Thymus (tissue), 11 donors: Measurements from ENCODE around the gene CRABP1. TPM values are rescaled to one million over a fixed set of nuclear protein-coding genes. Genes with fewer than 3 reads are reported as not detected.

ENCODE experiments used
- DNase-seq, 9 donors: peaks; one replicate each; pipeline ENCODE4 v3.0.0-alpha.2; 2013; ENCODE audit warnings: low spot score in 9 of 9, low read depth in 6 of 9, missing footprints in 1 of 9
- H3K27ac ChIP-seq, 2 donors: one replicate each; pipeline ENCODE4 v1.5.1; 2013; ENCODE audit warnings: control low read depth in 1 of 2, low read depth in 1 of 2, low read length in 1 of 2, mild to moderate bottlenecking in 1 of 2, moderate library complexity in 1 of 2
- H3K27me3 ChIP-seq, 2 donors: one replicate each; pipeline ENCODE4 v1.5.1; 2013; ENCODE audit warnings: low read length in 1 of 2; ENCODE audit not compliant: control insufficient read depth in 2 of 2, insufficient read depth in 1 of 2
- H3K36me3 ChIP-seq, 2 donors: one replicate each; pipeline ENCODE4 v1.5.1; 2013; ENCODE audit warnings: low read length in 1 of 2, mild to moderate bottlenecking in 1 of 2, moderate library complexity in 1 of 2; ENCODE audit not compliant: control insufficient read depth in 2 of 2, insufficient read depth in 2 of 2
- H3K4me1 ChIP-seq, 2 donors: one replicate each; pipeline ENCODE4 v1.5.1; 2013; ENCODE audit warnings: low read length in 2 of 2; ENCODE audit not compliant: control insufficient read depth in 2 of 2, insufficient read depth in 2 of 2
- H3K4me3 ChIP-seq, 2 donors: one replicate each; pipeline ENCODE4 v1.5.1; 2013; ENCODE audit warnings: low read length in 2 of 2, control low read depth in 1 of 2, mild to moderate bottlenecking in 1 of 2
- H3K9me3 ChIP-seq, 2 donors: one replicate each; pipeline ENCODE4 v1.5.1; 2013; ENCODE audit warnings: low read length in 1 of 2, mild to moderate bottlenecking in 1 of 2; ENCODE audit not compliant: control insufficient read depth in 2 of 2, insufficient read depth in 1 of 2
- WGBS: extraction: QIAGEN DNeasy Blood & Tissue Kit; methylation state at CpG from one replicate; pipeline ENCODE4 v1.1.7; 2013; 5-methylcytosine and 5-hydroxymethylcytosine counted together
- polyA plus RNA-seq: library from polyadenylated mRNA; stranded (reverse); fragments of 200-250 nt; gene quantifications from one replicate; pipeline ENCODE4 v1.2.3, GENCODE V29; 2013
- total RNA-seq: library from RNA; stranded (reverse); fragments of 120-200 nt; gene quantifications from one replicate; pipeline ENCODE4 v1.2.4, GENCODE V29; 2013
- donor health status: healthy.

Gene CRABP1
- total and polyA plus RNA-seq, 2 donors: 1.8 to 6.5 TPM

GRCh38 chr15:78353093-78353492, 12.9 kb downstream of the CRABP1 start:
- H3K4me3 ChIP-seq: no peak overlapping the region
- H3K27me3 ChIP-seq: peaks cover 0 to 2% of the 10 kb centered on the region in 2 donors
- no peaks in the 10 kb centered on the region for H3K36me3 ChIP-seq
- no peak for DNase-seq
- no peaks in the 10 kb centered on the region for H3K9me3 ChIP-seq
- WGBS: 88% methylated on average over 4 of the region's 4 CpGs
- no peaks in the 10 kb centered on the region for H3K4me1 ChIP-seq
- no peak overlapping the region for H3K27ac ChIP-seq

GRCh38 chr15:78355177-78355576, 15.0 kb downstream of the CRABP1 start:
- Histone ChIP-seq H3K4me3 (no peak overlapping the region), H3K27ac (no peak overlapping the region), H3K9me3 (no peaks in the 10 kb centered on the region), H3K4me1 (no peaks in the 10 kb centered on the region), H3K36me3 (no peaks in the 10 kb centered on the region), H3K27me3 (peaks cover 0 to 2% of the 10 kb centered on the region in 2 donors)
- no peak for DNase-seq
- WGBS: 91% methylated on average over 8 of the region's 8 CpGs

GRCh38 chr15:78358102-78358870, 18.1 kb downstream of the CRABP1 start:
- no peaks in the 10 kb centered on the region for H3K4me1 ChIP-seq
- 89% methylated on average over 6 of the region's 6 CpGs for WGBS
- DNase-seq: no peak
- peaks cover 0 to 4% of the 10 kb centered on the region in 2 donors for H3K27me3 ChIP-seq
- no peak overlapping the region for H3K27ac ChIP-seq
- no peaks in the 10 kb centered on the region for H3K36me3 ChIP-seq
- H3K4me3 ChIP-seq: no peak overlapping the region
- H3K9me3 ChIP-seq: no peaks in the 10 kb centered on the region

- no peak for DNase-seq
- 92% methylated on average over 3 of the region's 3 CpGs for WGBS
- H3K27me3 ChIP-seq: peaks cover 0 to 6% of the 10 kb centered on the region in 2 donors
Measured at GRCh38 chr15:78359041-78359808, 19.1 kb downstream of the CRABP1 start.

GRCh38 chr15:78360367-78360801, 20.2 kb downstream of the CRABP1 start:
- Histone ChIP-seq H3K4me1 (no peaks in the 10 kb centered on the region), H3K36me3 (no peaks in the 10 kb centered on the region), H3K27me3 (peaks cover under 1 to 7% of the 10 kb centered on the region in 2 donors), H3K9me3 (peaks cover 0 to 4% of the 10 kb centered on the region in 2 donors), H3K27ac (no peak overlapping the region), H3K4me3 (no peak overlapping the region)
- WGBS: 94% methylated on average over 6 of the region's 6 CpGs
- no peak for DNase-seq

More at GRCh38 chr15:78359041-78359808, 19.1 kb downstream of the CRABP1 start:
- Histone ChIP-seq H3K9me3 (peaks cover 0 to 3% of the 10 kb centered on the region in 2 donors), H3K27ac (no peak overlapping the region), H3K36me3 (no peaks in the 10 kb centered on the region), H3K4me1 (no peaks in the 10 kb centered on the region), H3K4me3 (no peak overlapping the region)

- 90% methylated on average over 8 of the region's 8 CpGs for WGBS
- H3K9me3 ChIP-seq: peaks cover 0 to 4% of the 10 kb centered on the region in 2 donors
- no peak overlapping the region for H3K27ac ChIP-seq
- no peak for DNase-seq
- no peak overlapping the region for H3K4me3 ChIP-seq
- H3K4me1 ChIP-seq: no peaks in the 10 kb centered on the region
- peaks cover 2 to 7% of the 10 kb centered on the region in 2 donors for H3K27me3 ChIP-seq
- no peaks in the 10 kb centered on the region for H3K36me3 ChIP-seq
Measured at GRCh38 chr15:78360958-78361718, 21.0 kb downstream of the CRABP1 start.

GRCh38 chr15:78361771-78362506, 21.8 kb downstream of the CRABP1 start:
- Histone ChIP-seq H3K4me1 (no peaks in the 10 kb centered on the region), H3K27me3 (peaks cover 2 to 7% of the 10 kb centered on the region in 2 donors), H3K27ac (no peak overlapping the region), H3K4me3 (no peak overlapping the region), H3K36me3 (no peaks in the 10 kb centered on the region), H3K9me3 (peaks cover 0 to 4% of the 10 kb centered on the region in 2 donors)
- no peak for DNase-seq
- WGBS: 95% methylated on average over 6 of the region's 6 CpGs

GRCh38 chr15:78362716-78363380, 22.7 kb downstream of the CRABP1 start:
- Histone ChIP-seq H3K36me3 (no peaks in the 10 kb centered on the region), H3K27ac (no peak overlapping the region), H3K4me3 (no peak overlapping the region), H3K9me3 (peaks cover 0 to 4% of the 10 kb centered on the region in 2 donors), H3K27me3 (peaks cover 2 to 7% of the 10 kb centered on the region in 2 donors), H3K4me1 (no peaks in the 10 kb centered on the region)
- no peak for DNase-seq
- 88% methylated on average over 8 of the region's 8 CpGs for WGBS
